ENCODE data around the gene TMEM235.

TMEM235 gene

DNA sequence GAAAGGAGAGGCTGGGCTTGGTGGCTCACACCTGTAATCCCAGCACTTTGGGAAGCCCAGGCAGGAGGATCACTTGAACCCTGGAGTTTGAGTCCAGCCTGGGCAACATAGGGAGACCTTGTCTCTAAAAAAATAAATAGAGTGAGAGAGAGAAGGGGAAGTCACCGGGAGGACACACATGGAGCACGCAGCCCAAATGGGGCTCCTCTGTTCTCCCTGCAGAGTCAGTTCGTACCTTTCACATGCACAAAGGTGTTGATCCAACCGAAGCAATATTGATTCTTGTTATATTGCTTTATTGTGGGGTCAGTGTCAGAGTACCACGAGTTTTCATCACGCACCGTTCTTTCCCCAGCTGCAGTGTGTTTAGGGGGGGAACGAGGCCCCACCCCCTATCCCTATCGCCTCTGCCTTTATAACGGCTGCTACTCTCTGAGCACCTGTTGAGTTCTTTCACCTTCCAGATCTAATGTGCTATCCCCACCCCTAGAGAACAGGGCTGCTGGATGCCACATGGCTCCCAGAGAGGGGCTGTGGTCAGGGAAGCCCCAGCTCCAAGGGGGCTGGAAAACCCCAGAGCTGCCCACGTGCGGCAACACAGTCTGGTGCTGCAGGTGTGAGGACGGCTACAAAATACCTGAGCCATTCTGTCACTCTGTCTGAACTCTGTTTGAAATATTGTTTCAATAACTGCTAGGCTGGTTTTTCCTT, 1.0 kb upstream of the TMEM235 start:
- TF ChIP-seq, protein P1, sequence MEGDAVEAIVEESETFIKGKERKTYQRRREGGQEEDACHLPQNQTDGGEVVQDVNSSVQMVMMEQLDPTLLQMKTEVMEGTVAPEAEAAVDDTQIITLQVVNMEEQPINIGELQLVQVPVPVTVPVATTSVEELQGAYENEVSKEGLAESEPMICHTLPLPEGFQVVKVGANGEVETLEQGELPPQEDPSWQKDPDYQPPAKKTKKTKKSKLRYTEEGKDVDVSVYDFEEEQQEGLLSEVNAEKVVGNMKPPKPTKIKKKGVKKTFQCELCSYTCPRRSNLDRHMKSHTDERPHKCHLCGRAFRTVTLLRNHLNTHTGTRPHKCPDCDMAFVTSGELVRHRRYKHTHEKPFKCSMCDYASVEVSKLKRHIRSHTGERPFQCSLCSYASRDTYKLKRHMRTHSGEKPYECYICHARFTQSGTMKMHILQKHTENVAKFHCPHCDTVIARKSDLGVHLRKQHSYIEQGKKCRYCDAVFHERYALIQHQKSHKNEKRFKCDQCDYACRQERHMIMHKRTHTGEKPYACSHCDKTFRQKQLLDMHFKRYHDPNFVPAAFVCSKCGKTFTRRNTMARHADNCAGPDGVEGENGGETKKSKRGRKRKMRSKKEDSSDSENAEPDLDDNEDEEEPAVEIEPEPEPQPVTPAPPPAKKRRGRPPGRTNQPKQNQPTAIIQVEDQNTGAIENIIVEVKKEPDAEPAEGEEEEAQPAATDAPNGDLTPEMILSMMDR (IDR thresholded peaks at IDR 0.05) = no peak

GRCh38 chr17:78231991-78232858, 794 bp downstream of the TMEM235 start:
- TF ChIP-seq, protein P1 (IDR thresholded peaks at IDR 0.05) = no peak

GRCh38 chr17:78232859-78233173, 1.4 kb downstream of the TMEM235 start:
- TF ChIP-seq, protein P1 (IDR thresholded peaks at IDR 0.05) = no peak

DNA sequence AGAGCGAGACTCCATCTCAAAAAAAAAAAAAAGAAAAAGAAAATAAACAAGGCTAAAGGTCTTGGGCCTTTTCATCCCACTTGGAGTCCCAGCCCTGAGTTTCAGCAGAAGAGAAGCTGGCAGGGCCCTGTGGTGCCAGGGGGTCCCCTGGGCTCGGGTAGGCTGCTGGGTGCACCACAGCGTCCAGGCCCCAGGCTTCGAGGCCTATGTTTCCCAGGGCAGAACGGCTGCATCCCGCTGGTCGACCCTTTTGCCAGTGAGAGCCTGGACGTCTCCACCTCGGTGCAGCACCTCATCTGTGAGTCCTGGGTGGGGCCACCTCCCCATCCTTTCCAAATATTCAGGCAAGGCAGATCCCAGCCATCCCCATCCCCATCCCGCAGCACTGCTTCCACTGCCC, 2.2 kb downstream of the TMEM235 start:
- TF ChIP-seq, protein P1 (IDR thresholded peaks at IDR 0.05) = no peak

GRCh38 chr17:78234261-78234865, 2.9 kb downstream of the TMEM235 start:
- TF ChIP-seq, protein P1 (IDR thresholded peaks at IDR 0.05) = no peak

DNA sequence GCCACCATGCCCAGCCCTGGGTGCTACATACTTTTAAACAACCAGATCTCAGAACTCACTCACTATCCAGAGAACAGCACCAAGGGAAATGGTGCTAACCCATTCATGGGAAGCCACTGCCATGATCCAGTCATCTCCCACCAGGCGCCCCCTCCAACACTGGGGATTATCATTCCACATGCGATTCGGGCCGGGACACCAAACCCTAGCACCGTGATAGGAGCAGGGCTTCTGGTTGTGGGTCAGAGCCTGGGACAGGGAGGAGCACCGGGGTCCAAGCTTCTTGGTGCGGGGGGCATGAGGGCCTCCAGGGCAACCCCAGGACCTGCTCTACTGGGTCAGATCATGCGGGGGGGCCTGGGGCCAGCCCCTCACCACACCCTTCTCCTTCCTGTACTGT, 4.5 kb downstream of the TMEM235 start:
- TF ChIP-seq, protein P1 (IDR thresholded peaks at IDR 0.05) = no peak

GRCh38 chr17:78236362-78237127, 5.1 kb downstream of the TMEM235 start:
- TF ChIP-seq, protein P1 (IDR thresholded peaks at IDR 0.05) = no peak

Measured in LNCAP (cell line).